CD4-positive, alpha-beta T cell (primary cell): ENCODE measurements around the gene SMYD3. TPM values are rescaled to one million over a fixed set of nuclear protein-coding genes. Genes with fewer than 3 reads are reported as not detected.

ENCODE experiments used
- ATAC-seq: fragments of 200-7000 bp; cut with Tn5 transposase; one replicate; pipeline ENCODE4 v1.10.0; 2022; ENCODE audit warnings: mild to moderate bottlenecking; ENCODE audit not compliant: poor library complexity
- CTCF ChIA-PET: fragments of 350-600 bp; sonication (Branson Sonifier 250); formaldehyde crosslinking; loops from one replicate; lab custom pipeline; 2021; ENCODE audit warnings: antibody characterized with exemption, inconsistent platforms; lab: Charles Lee
- POLR2A ChIA-PET: fragments of 350-600 bp; sonication (Branson Sonifier 250); formaldehyde crosslinking; loops from one replicate; lab custom pipeline; 2021; ENCODE audit warnings: antibody characterized with exemption, inconsistent platforms; lab: Charles Lee
- DNase-seq, 14 experiments: peaks; one replicate each; pipeline ENCODE4 v3.0.0-alpha.2; 2013 to 2020; ENCODE audit warnings: mixed read lengths in 2 of 14
- H3K27ac ChIP-seq, 2 donors: one replicate each; pipeline versions ENCODE4 v1.5.1 to v1.7.0; 2013; ENCODE audit warnings: low read length in 2 of 2, low read depth in 1 of 2, mild to moderate bottlenecking in 1 of 2
- H3K27me3 ChIP-seq, 2 experiments: 1 replicate in 1 of 2; 2 replicates in 1 of 2; pipeline versions ENCODE4 v1.6.1 to v1.7.0; 2013; ENCODE audit warnings: low read length in 2 of 2, control low read depth in 1 of 2, mild to moderate bottlenecking in 1 of 2, moderate library complexity in 1 of 2; ENCODE audit not compliant: insufficient read depth in 2 of 2, control insufficient read depth in 1 of 2
- H3K36me3 ChIP-seq: one replicate; pipeline ENCODE4 v1.6.1; 2013; ENCODE audit warnings: low read length, control low read depth; ENCODE audit not compliant: insufficient read depth
- H3K4me1 ChIP-seq: one replicate; pipeline ENCODE4 v1.6.1; 2013; ENCODE audit warnings: low read length, control low read depth; ENCODE audit not compliant: insufficient read depth
- H3K4me3 ChIP-seq: one replicate; pipeline ENCODE4 v1.5.1; 2013; ENCODE audit warnings: mild to moderate bottlenecking, low read length, moderate library complexity
- H3K9me3 ChIP-seq, 2 experiments: 1 replicate in 1 of 2; 2 replicates in 1 of 2; pipeline versions ENCODE4 v1.6.1 to v1.7.0; 2013; ENCODE audit warnings: low read length in 2 of 2, mild to moderate bottlenecking in 2 of 2, control low read depth in 1 of 2, moderate library complexity in 1 of 2; ENCODE audit not compliant: control insufficient read depth in 1 of 2, insufficient read depth in 1 of 2
- H3K27ac Mint-ChIP-seq: one replicate; pipeline ENCODE4 v1.8.0; 2020; ENCODE audit warnings: mixed read lengths
- H3K27me3 Mint-ChIP-seq: one replicate; pipeline ENCODE4 v1.8.0; 2021; ENCODE audit warnings: mixed read lengths
- H3K36me3 Mint-ChIP-seq: one replicate; pipeline ENCODE4 v1.8.0; 2021; ENCODE audit warnings: low read depth, mixed read lengths
- H3K4me1 Mint-ChIP-seq: one replicate; pipeline ENCODE4 v1.8.0; 2021; ENCODE audit warnings: low read depth, mixed read lengths
- H3K4me3 Mint-ChIP-seq: one replicate; pipeline ENCODE4 v1.8.0; 2020; ENCODE audit warnings: mild to moderate bottlenecking, mixed read lengths
- H3K9me3 Mint-ChIP-seq: one replicate; pipeline ENCODE4 v1.8.0; 2020; ENCODE audit warnings: mixed read lengths
- CTCF ChIP-seq: fragments of 200-600 bp; IDR thresholded peaks from one replicate; pipeline ENCODE4 v1.8.0; 2022; ENCODE audit warnings: antibody characterized with exemption, mild to moderate bottlenecking
- intact Hi-C, 2 experiments: fragments of 100-400 bp; cut with DNase I in 1 of 2; cut with micrococcal nuclease in 1 of 2; formaldehyde crosslinking; loops; one replicate each; pipeline versions ENCODE4 v1.15.1 to v1.9.0; 2023 to 2025; cut with DNase I, micrococcal nuclease
- total RNA-seq, 174 experiments: library from RNA in 2 of 174; stranded (reverse) in 2 of 174; gene quantifications; one replicate each; pipeline ENCODE4 v1.2.3 and lab custom pipeline; 2021 to 2026

Gene SMYD3
- total RNA-seq, 2 experiments from 2014 or later: 18.8 to 19.6 TPM

DNA sequence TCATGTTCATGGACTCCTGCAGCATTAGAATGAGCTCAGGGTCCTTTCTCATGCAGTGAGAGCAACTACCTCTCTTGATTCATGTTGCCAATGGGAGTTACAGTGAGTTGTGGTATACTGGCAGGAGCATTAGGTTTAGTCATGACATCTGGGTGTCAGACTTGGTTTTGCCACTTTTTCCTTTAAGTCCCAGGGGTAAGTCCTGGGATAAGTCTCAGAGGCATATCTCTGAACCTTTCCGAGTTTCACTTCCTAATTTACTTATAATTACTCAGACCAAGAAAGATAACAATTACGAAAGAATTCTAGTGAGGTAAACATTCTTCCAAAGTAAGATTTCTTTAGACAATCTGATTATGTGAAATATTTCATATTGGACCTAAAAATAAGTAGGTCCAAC lies 606.0 kb downstream of the SMYD3 start:
- POLR2A ChIA-PET: no interaction called here
- Mint-ChIP-seq H3K4me3 (no peak overlapping the region), H3K27ac (no peak overlapping the region), H3K36me3 (peaks cover 78% of the 10 kb centered on the region), H3K27me3 (no peaks in the 10 kb centered on the region), H3K4me1 (no peaks in the 10 kb centered on the region), H3K9me3 (no peaks in the 10 kb centered on the region)
- intact Hi-C loops: no loop called here
- ATAC-seq (no peak), DNase-seq (no peak)
- Histone ChIP-seq H3K27me3 (no peaks in the 10 kb centered on the region), H3K27ac (no peak overlapping the region), H3K9me3 (no peaks in the 10 kb centered on the region), H3K4me1 (no peaks in the 10 kb centered on the region), H3K36me3 (peaks cover 2% of the 10 kb centered on the region), H3K4me3 (no peak overlapping the region)
- CTCF ChIA-PET: no interaction called here
- no peak for TF ChIP-seq CTCF

DNA sequence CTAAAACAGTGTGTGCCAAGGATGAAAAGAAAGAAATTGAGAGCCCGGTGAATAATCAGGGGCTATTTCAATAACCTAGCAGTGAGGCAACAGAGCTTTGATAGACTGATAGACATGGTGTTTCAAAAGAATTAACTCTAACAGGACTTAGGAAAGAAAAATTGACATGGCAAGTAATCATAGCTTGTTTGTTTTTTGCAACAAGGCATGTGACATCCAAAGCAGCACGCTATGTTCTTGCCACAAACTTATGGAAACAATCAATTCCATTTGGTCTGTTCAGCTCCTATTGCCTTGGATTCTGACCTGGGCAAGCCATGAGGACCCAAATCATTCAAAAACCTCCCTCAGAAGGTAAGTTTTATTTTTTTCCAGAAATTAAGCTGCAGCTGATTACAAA lies 608.5 kb downstream of the SMYD3 start:
- no peaks in the 10 kb centered on the region for H3K4me1 Mint-ChIP-seq
- peaks cover 86% of the 10 kb centered on the region for H3K36me3 Mint-ChIP-seq
- ATAC-seq (no peak), DNase-seq (no peak)
- no peak for TF ChIP-seq CTCF
- ChIA-PET CTCF (no interaction called here), POLR2A (no interaction called here)
- H3K27me3 Mint-ChIP-seq: no peaks in the 10 kb centered on the region
- Histone ChIP-seq H3K27ac (no peak overlapping the region), H3K9me3 (peaks cover 0 to 5% of the 10 kb centered on the region in 2 experiments), H3K4me3 (no peak overlapping the region), H3K36me3 (peaks cover 2% of the 10 kb centered on the region), H3K27me3 (no peaks in the 10 kb centered on the region), H3K4me1 (no peaks in the 10 kb centered on the region)
- intact Hi-C loops: no loop called here
- no peak overlapping the region for H3K4me3 Mint-ChIP-seq
- H3K9me3 Mint-ChIP-seq: peaks cover 1% of the 10 kb centered on the region
- no peak overlapping the region for H3K27ac Mint-ChIP-seq

GRCh38 chr1:245896258-245896657 lies 610.8 kb downstream of the SMYD3 start:
- Mint-ChIP-seq H3K4me1 (no peaks in the 10 kb centered on the region), H3K27me3 (no peaks in the 10 kb centered on the region), H3K4me3 (no peak overlapping the region), H3K9me3 (peaks cover 3% of the 10 kb centered on the region), H3K27ac (no peak overlapping the region), H3K36me3 (peaks cover 91% of the 10 kb centered on the region)
- peaks cover 0 to 5% of the 10 kb centered on the region in 2 experiments for H3K9me3 ChIP-seq
- no peaks in the 10 kb centered on the region for H3K4me1 ChIP-seq
- no peak overlapping the region for H3K27ac ChIP-seq
- no peaks in the 10 kb centered on the region for H3K27me3 ChIP-seq
- TF ChIP-seq CTCF: no peak
- ChIA-PET POLR2A (no interaction called here), CTCF (no interaction called here)
- peaks cover 2% of the 10 kb centered on the region for H3K36me3 ChIP-seq
- no peak overlapping the region for H3K4me3 ChIP-seq
- intact Hi-C loops: no loop called here
- DNase-seq (no peak), ATAC-seq (no peak)
